CD4-positive, alpha-beta T cell treated with Interleukin-6 for 4 hours (primary cell): ENCODE results near the gene ADAT1.

Experiments
- DNase-seq: peaks from one replicate; pipeline ENCODE4 v3.0.0-alpha.2; 2020; ENCODE audit warnings: mixed read lengths

Gene ADAT1

DNA sequence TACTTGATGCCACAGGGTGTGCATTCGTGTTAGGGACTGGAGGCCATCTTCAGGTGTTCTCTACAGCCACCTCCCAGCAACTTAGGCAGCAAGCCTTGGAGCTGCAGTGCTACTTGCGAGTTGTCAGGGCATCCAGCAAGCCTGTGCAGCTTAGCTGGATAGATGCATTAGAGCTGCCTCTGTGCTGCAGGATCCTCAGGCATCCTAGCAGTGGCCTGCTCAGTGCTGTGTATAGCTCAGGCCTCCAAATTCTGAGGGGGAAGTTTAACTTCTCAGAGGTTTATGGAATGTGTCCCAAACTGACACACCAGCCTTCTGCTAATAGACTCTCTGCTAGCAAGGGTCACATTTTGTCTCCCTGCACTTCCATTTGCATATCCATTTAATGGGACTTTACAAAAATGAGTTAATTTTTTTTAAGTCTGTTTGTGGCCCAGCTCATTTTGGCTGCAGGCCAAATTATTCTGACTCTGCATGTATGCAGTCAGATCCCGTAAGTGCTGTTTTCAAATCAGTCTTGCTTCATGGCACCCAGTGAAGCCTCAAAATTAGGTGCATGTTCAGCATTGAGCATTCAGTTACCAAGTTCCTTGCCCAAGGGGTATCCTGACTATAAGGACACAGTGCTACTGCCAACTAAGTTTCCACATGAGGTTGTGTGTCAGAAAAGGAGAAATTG lies 50.1 kb downstream of the ADAT1 start:
- DNase-seq = no peak

DNA sequence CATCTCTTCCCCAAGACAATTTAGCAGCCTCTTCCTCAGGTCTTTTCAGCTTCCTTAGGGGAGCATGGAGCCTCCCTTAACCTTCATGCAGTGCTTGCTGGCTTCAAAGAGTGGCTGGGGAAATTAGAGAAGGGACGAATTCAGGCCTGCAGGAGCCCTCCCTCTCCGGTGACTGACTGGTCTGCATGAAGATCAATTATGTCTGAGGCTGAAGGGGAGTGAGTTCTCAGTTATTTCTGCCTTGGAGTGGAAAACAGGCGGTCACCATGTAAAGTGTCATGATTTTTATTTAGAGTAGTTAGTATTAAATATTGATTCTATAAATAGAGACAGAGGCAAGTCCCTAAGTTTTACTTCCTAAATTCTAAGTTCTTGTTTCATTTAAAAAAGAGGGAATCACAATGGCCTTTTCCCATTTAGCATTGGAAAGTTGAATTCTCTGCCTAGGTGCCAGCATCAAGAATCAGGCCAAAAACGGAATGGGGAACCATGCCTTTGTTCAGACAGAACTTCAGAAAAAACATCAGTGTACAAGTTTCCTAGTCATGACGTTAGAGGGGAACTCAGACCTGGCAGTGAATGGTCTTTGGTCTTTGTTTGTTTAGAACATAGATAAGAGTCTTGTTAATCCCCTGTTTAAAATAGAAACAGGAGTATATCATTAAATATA lies 52.5 kb downstream of the ADAT1 start:
- no peak for DNase-seq

DNA sequence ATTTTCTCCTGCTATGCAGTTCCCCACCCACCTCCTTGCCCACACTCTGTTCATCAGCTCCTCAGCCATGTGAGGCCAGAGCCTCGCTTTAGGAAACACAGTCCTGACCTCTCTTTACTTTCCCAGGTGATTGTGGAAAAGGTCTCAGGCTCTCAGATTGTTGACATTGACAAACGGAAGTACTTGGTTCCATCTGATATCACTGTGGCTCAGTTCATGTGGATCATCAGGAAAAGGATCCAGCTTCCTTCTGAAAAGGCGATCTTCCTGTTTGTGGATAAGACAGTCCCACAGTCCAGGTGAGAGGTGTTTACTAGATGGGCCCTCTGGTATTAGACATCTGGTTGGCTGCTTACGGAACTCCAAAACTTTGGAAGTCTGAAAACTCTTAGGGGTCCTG lies 55.2 kb downstream of the ADAT1 start:
- no peak for DNase-seq

DNA sequence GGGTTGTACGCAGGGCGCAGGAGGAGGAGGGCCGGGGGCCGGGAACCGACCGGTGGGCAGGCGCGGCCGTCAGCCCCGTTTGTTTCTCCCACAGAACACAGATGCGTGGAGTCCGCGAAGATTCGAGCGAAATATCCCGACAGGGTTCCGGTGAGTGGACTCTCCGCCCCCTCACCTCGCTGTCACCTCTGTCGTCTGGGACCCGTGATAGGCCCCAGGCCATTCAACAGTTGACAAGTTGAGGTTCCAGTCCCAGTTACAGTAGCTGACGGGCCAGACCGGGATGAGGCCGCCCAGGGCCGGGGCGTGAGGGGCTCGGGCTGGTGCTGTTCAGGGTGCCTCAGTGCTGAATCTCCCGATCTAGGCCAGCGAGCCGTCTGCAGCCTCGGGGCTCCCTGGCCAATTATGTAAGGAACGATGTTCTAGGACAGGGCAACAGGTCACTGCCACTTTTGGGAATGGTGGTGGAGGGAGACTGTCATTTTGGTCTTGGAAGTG lies 56.3 kb downstream of the ADAT1 start:
- DNase-seq = no peak

DNA sequence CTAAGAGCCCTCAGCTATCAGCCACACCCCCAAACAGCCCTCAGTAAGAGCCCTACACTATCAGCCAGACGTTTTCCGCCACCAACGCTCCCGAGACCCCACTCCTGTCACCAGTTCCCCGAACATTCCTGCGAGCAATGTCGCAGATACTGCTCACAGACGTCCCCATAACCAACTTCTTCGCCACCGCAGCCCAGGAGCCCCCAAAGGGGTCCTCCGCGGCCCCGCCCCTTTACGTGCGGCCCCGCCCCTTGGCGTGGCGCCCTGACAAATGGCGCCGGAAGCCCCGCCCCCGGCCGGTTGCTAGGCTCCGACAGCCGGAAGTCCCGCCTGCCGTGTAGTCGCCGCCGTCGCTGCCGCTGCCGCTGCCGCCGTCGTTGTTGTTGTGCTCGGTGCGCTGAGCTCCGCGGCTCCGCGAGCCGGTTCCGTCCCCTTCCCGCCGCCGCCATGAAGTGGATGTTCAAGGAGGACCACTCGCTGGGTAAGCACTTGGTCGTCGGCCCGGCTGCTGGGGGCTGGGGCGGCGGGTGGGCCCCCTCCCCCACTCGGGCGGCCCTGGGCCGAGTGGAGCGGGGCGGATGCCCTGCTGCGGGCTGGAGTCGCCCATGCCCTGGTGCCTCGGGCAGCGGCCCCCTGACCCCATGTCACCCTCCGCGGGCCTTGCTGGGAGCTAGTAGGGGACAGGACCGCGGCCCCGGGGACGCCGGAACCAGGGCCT lies 56.9 kb downstream of the ADAT1 start, which contains the start of gene GABARAPL2:
TSS of gene GABARAPL2 (plus strand) at position 340 of the 718 bp plus-strand sequence. CDS start at position 448, 108 bp downstream.
- DNase-seq = peak; percentile 92

DNA sequence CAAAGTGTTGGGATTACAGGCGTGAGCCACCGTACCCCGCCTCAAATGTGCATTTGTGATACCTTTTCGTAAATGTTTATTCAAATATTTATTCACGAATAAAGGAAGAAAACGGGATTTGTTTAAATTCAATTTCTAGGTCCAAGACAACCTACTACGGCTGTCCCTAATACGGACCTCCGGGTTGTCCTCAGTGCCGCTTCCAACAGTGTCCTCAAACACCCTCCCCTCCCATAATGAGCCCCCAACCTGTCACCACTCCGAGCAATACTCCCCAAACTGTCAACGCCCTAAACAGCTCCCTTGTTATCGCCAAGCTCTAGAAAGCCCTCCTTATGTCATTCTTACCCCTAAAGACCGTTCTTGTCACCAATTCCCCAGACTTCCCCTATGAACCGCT lies 57.4 kb downstream of the ADAT1 start:
- DNase-seq = no peak

DNA sequence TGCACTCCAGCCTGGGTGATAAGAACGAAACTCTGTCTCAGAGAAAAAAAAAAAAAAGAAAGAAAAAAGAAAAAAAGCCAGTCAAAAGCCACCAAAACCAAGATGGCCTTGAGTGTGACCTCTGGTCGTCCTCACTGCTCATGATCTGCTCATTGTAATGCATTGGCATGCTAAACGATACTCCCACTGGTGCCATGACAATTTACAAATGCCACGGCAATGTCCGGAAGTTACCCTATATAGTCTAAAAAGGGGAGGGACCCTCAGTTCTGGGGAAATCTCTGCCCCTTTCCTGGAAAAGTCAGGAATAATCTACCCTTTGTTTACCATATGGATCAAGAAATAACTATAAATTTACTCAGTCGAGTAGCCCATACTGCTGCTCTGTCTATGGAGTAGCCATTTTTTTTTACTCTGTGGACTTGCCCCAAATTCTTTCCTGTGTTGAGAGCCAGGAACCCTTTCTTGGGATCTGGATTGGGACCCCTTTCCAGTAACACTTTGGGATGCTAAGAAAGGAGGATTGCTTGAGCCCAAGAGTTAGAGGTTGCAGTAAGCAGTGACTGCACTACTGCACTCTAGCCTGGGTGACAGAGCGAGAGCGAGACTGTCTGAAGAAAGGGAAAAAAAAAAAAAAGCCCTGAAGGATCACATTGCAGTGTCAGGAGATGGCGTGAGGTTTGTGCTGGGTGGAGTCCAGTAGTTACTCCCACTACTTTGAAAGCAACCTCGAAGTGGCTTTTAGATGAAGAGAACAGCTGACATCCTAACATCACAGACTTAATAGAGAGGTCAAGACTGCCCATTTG lies 63.3 kb downstream of the ADAT1 start:
- no peak for DNase-seq

DNA sequence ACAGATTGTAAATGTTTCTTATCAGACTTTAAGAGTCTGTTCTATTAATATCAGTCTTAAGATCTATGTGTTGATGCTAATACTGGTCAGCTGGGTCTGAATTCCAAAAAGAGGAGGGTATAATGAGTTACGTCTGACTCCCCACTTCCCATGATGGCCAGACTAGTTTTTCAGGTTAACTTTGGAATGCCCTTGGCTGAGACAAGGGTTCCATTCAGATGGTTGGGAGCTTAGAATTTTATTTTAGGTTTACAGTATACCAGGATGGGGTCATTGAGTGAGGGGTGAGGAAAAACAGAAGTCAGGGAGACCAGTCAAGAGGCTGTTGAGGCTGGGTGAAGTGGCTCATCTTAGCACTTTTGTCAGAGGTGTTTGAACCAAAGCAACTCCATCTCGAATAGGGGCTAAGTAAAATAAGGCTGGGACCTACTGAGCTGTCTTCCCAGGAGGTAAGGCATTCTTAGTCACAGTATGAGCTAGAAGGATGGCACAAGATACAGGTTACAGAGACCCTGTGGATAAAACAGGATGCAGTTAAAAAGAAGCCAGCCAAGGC lies 64.2 kb downstream of the ADAT1 start:
- DNase-seq = no peak

DNA sequence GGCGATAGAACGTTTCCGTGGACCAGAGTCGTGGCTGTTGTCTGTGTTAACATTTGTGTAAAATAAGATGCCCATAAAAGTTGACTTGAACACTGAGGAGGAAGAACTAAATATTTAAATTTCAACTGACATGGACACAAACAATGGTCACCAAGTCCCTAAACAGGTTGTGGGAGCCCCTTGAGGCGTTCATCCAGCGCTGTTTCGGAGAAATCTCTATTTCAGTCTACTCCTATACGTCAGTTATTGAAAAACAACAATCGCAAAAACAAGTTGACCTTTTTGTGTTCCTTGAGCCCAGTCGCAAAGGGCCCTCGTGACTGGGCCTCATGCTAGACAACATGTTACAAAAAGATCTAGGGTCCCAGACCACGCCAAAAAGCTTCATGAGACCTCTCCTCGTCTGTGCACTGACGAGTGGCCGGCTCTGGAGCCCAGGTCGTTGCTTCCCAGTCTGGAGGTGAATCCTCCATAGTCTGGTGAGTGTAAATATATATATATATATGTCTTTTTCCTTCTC lies 66.6 kb downstream of the ADAT1 start:
- no peak for DNase-seq

DNA sequence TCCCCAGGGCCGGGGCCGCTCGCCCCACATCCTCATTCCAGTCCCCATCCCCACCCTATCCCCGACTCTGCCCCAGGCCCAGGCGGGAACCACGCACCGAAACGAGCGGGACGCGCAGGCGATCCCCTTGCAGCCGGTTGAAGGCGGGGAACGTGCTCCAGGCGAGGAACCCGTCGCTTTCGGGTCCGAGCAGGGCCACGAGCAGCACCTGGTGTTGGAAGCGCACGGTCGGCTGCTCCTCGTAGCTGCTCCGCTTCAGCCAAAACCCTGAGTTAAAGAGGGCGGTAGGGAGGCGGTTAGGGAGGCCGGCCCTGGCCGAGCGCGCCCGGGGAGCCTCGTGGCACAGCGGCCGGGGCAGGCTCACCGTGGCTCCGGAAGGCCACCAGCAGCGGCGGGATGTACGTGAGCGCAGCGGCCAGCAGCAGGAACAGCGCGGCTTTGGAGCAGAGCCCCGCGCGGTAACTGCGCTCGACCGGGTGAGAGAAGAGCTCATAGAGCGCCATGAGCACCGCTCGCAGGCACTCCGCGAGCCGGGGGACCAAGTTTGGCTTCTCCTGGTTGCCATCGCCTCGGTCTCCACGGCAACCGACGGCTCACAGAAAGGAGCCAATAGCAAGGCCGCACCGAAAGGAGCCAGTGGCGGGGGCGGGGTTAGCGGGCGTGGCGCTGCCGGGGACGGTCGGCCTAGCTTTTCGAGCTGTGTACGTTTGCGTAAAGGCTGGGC lies 67.2 kb downstream of the ADAT1 start, which contains the start of gene TMEM231:
TSS of gene TMEM231 (minus strand) at position 546 of the 724 bp plus-strand sequence. CDS start at position 503, 43 bp downstream.
- peak; percentile 99 for DNase-seq

DNA sequence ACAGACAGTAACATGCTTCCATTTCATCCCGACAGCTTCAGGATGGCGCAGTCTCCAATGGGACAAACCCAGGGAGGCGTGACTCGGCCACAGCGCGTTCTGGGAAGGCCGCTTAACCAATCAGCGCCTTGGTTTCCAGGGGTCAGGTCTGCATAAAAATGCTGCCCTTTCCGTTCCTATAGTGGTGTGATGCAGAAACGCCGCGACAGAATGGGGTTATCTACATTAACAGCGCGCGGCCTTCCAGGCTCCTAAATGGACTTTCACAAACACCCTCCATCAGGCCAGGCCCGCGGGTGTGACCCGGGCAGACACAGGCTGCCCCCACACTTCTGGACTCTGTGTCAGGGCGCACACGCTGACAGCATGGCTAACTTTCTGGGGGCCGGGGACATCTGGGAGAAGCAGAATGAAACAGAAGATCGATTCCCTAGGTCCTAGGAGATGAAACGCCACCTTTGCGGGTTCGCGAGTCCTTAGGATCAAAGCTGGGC lies 67.8 kb downstream of the ADAT1 start:
- peak; percentile 3 for DNase-seq

DNA sequence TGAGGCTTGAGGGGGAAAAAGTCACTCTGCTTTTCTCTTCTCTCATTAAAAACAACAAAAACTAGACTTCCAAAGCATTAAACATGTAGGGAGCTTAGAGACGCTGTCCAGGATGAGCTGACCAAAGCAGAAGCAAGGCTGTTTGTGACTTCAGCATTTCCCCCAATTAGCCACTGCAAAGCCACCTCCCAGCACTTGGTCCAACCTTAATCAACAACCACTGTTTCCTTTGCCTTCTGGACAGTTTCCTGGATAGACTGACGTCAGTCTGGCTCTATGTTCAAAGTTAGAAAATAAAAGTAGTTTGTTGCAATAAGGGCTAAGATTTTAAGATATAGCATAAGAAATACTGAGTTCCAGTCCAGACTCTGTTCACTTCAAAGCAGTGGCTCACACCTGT lies 70.1 kb downstream of the ADAT1 start:
- no peak for DNase-seq

DNA sequence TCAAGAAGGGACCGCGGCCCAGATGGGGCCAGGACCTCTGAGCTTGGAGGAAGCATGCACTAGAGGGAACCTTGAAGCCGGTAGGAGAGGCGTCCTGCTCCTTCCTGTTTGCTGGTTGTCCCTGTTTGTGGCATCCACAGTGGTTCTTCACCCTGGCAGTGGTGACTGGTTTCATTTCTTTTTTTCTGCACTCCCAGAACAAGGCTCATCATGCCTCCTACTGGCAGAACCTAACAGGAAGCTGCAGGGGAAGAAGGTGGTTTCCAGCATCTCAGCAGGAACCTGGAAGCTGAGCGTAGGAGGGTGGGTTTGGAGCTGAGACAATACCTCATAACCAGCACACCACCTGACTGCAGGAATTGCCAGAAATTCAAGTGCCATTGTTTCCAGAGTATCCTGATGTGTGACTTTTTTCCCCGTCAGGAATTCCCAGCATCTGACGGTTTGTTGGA lies 72.8 kb downstream of the ADAT1 start:
- DNase-seq = peak; percentile 25
